PC-9 (cell line): ENCODE results near the gene LTB. TPM values are rescaled to one million over a fixed set of nuclear protein-coding genes. Genes with fewer than 3 reads are reported as not detected.

Experiments used
- BruUV-seq: library from RNA; stranded (reverse); fragments of 400-500 nt; replicated peaks from 2 replicates; lab custom pipeline; 2021; lab: Mats Ljungman, UMichigan
- CTCF ChIA-PET: fragments of 300-600 bp; sonication (Branson Sonifier 250); formaldehyde crosslinking; loops from one replicate; lab custom pipeline; 2022; ENCODE audit warnings: antibody characterized with exemption; lab: Charles Lee
- POLR2A ChIA-PET: fragments of 300-600 bp; sonication (Branson Sonifier 250); formaldehyde crosslinking; loops from one replicate; lab custom pipeline; 2022; ENCODE audit warnings: antibody characterized with exemption; ENCODE audit not compliant: unreplicated experiment; lab: Charles Lee
- DNase-seq, 2 experiments: peaks; one replicate each; pipeline versions ENCODE4 v3.0.0 to v3.0.0-alpha.2; 2015 to 2022; ENCODE audit warnings: mixed read lengths in 1 of 2
- H2AFZ ChIP-seq: fragments of 200-600 bp; sonication (generic); 2 replicates; pipeline ENCODE4 v1.8.1; 2017; ENCODE audit warnings: antibody characterized with exemption
- H3F3A ChIP-seq: fragments of 200-600 bp; sonication (generic); 2 replicates; pipeline ENCODE4 v1.8.1; 2017; ENCODE audit warnings: antibody characterized with exemption, mild to moderate bottlenecking, low read depth; ENCODE audit not compliant: insufficient read depth
- H3K27ac ChIP-seq: fragments of 200-600 bp; sonication (generic); 2 replicates; pipeline ENCODE4 v1.6.1; 2016; ENCODE audit warnings: mixed run types
- H3K27me3 ChIP-seq: fragments of 200-600 bp; sonication (generic); 2 replicates; pipeline ENCODE4 v1.6.1; 2016; ENCODE audit warnings: low read depth, mixed run types; ENCODE audit not compliant: insufficient read depth
- H3K36me3 ChIP-seq: fragments of 200-600 bp; sonication (generic); 2 replicates; pipeline ENCODE4 v1.6.1; 2016; ENCODE audit warnings: low read depth, mixed run types
- H3K4me1 ChIP-seq: fragments of 200-600 bp; sonication (generic); replicated peaks from 2 replicates; pipeline ENCODE4 v1.6.1; 2016; ENCODE audit warnings: mixed run types; ENCODE audit not compliant: insufficient read depth
- H3K4me2 ChIP-seq: fragments of 200-600 bp; sonication (generic); 2 replicates; pipeline ENCODE4 v1.6.1; 2017; ENCODE audit warnings: mixed run types
- H3K4me3 ChIP-seq: fragments of 200-600 bp; sonication (generic); 2 replicates; pipeline ENCODE4 v1.6.1; 2016; ENCODE audit warnings: mixed run types
- H3K79me2 ChIP-seq: fragments of 200-600 bp; sonication (generic); 2 replicates; pipeline ENCODE4 v1.6.1; 2017; ENCODE audit warnings: low read depth, mixed run types
- H3K9me2 ChIP-seq: fragments of 200-600 bp; sonication (generic); 2 replicates; pipeline ENCODE4 v1.8.1; 2017; ENCODE audit warnings: mild to moderate bottlenecking; ENCODE audit not compliant: insufficient read depth
- H3K9me3 ChIP-seq: fragments of 200-600 bp; sonication (generic); 2 replicates; pipeline ENCODE4 v1.8.1; 2016; ENCODE audit warnings: low read depth; ENCODE audit not compliant: insufficient read depth
- H4K20me1 ChIP-seq: fragments of 200-600 bp; sonication (generic); 2 replicates; pipeline ENCODE4 v1.8.1; 2017; ENCODE audit not compliant: insufficient read depth
- CTCF ChIP-seq: fragments of 200-600 bp; sonication (generic); conservative IDR thresholded peaks from 2 replicates; pipeline ENCODE4 v1.6.1; 2017; ENCODE audit warnings: mixed run types, antibody characterized with exemption, mild to moderate bottlenecking, moderate library complexity
- EZH2 ChIP-seq: fragments of 200-600 bp; sonication (generic); IDR thresholded peaks from 2 replicates; pipeline ENCODE4 v1.8.0; 2017; ENCODE audit warnings: antibody characterized with exemption, low read depth
- intact Hi-C: fragments of 100-400 bp; cut with micrococcal nuclease; formaldehyde crosslinking; loops from one replicate; pipeline ENCODE4 v1.10.0; 2022; ENCODE audit not compliant: unreplicated experiment
- total RNA-seq: library from RNA; stranded (reverse); gene quantifications from 2 replicates; pipeline ENCODE4 v1.2.3, GENCODE V29; 2021

Gene LTB
- total RNA-seq, 1 experiment from 2014 or later, result not detected

- intact Hi-C loops, result no loop called here
These were observed 1.8 kb downstream of the LTB start for GRCh38 chr6:31580438-31580740.

GRCh38 chr6:31579546-31580437, 2.4 kb downstream of the LTB start:
- Histone ChIP-seq H3K4me1 (0 out of 2 replicates have a peak, but pooled peaks cover 5% of the 10 kb centered on the region), H3K36me3 (no peaks in the 10 kb centered on the region), H3K4me3 (no peak overlapping the region), H3K27ac (no peak overlapping the region), H3K4me2 (0 out of 2 replicates have a peak overlapping the region, but pooled peaks have one; percentile 91), H3K9me2 (no peaks in the 10 kb centered on the region), H2AFZ (no peak overlapping the region), H3F3A (peaks cover 5% of the 10 kb centered on the region; the same call in 1 of the 2 replicates), H3K27me3 (0 out of 2 replicates have a peak, but pooled peaks cover 5% of the 10 kb centered on the region), H3K9me3 (no peaks in the 10 kb centered on the region), H3K79me2 (no peaks in the 10 kb centered on the region), H4K20me1 (no peaks in the 10 kb centered on the region)
- intact Hi-C loops, result no loop called here
- ChIA-PET CTCF (interaction anchor here (0.6 to 2.2 kb wide), 2 partner anchors 18 to 33 kb away, joined by 3 to 11 read pairs; partner anchors contain the start of gene NFKBIL1), POLR2A (no interaction called here)
- DNase-seq, result no peak
- TF ChIP-seq EZH2 (no peak), CTCF (no peak)
- no TSS peak for BruUV-seq

More at GRCh38 chr6:31580438-31580740, 1.8 kb downstream of the LTB start:
- DNase-seq, result no peak
- Histone ChIP-seq H3K79me2 (no peaks in the 10 kb centered on the region), H3K27me3 (0 out of 2 replicates have a peak, but pooled peaks cover 5% of the 10 kb centered on the region), H3K9me3 (no peaks in the 10 kb centered on the region), H3K36me3 (no peaks in the 10 kb centered on the region), H4K20me1 (no peaks in the 10 kb centered on the region), H3F3A (peaks cover 5% of the 10 kb centered on the region; the same call in 1 of the 2 replicates), H3K4me3 (peak overlapping the region; percentile 71; the same call in 1 of the 2 replicates), H3K4me1 (0 out of 2 replicates have a peak, but pooled peaks cover 5% of the 10 kb centered on the region), H3K9me2 (no peaks in the 10 kb centered on the region), H2AFZ (peak overlapping the region; percentile 99; the same call in 1 of the 2 replicates), H3K4me2 (peak overlapping the region; percentile 91), H3K27ac (no peak overlapping the region)
- POLR2A ChIA-PET, result no interaction called here
- BruUV-seq, result no TSS peak
- CTCF ChIA-PET, result interaction anchor here (0.6 to 2.2 kb wide), 2 partner anchors 18 to 33 kb away, joined by 3 to 11 read pairs; partner anchors contain the start of gene NFKBIL1
- TF ChIP-seq EZH2 (no peak), CTCF (no peak)

- POLR2A ChIA-PET, result no interaction called here
- CTCF ChIA-PET, result no interaction called here
- intact Hi-C loops, result no loop called here
- TF ChIP-seq EZH2 (no peak), CTCF (no peak)
- Histone ChIP-seq H3K4me2 (no peak overlapping the region), H3K4me3 (no peak overlapping the region), H3K9me2 (no peaks in the 10 kb centered on the region), H3K27ac (no peak overlapping the region), H2AFZ (no peak overlapping the region), H3K9me3 (no peaks in the 10 kb centered on the region), H3K27me3 (0 out of 2 replicates have a peak, but pooled peaks cover 5% of the 10 kb centered on the region), H3K36me3 (no peaks in the 10 kb centered on the region), H3K4me1 (0 out of 2 replicates have a peak, but pooled peaks cover 5% of the 10 kb centered on the region), H4K20me1 (no peaks in the 10 kb centered on the region), H3K79me2 (no peaks in the 10 kb centered on the region), H3F3A (peaks cover 5% of the 10 kb centered on the region; the same call in 1 of the 2 replicates)
- no peak for DNase-seq
- no TSS peak for BruUV-seq
These were observed 3.1 kb downstream of the LTB start for GRCh38 chr6:31579119-31579505.
